ENCODE results near the gene MYF5. TPM values are rescaled to one million over a fixed set of nuclear protein-coding genes. Genes with fewer than 3 reads are reported as not detected.

MYF5 gene
- total RNA-seq, 1 experiment from 2014 or later = not detected

GRCh38 chr12:80698847-80699542, 17.7 kb upstream of the MYF5 start:
- no peaks in the 10 kb centered on the region for H3F3A ChIP-seq (ENCODE audit: low read length, unreplicated experiment)
- CTCF ChIA-PET = no interaction called here
- POLR2A ChIA-PET (ENCODE audit: unreplicated experiment) = no interaction called here
- peaks cover 5% of the 10 kb centered on the region; the same call in 1 of the 2 replicates for H3K27me3 ChIP-seq (ENCODE audit: low read length)
- no peak for TF ChIP-seq EZH2phosphoT487 (IDR thresholded peaks at IDR 0.05; ENCODE audit: borderline replicate concordance, low read length)
- TF ChIP-seq CTCF (conservative IDR thresholded peaks at IDR 0.05; ENCODE audit: low read depth, low read length) = no peak
- no peak for TF ChIP-seq EZH2 (IDR thresholded peaks at IDR 0.05; ENCODE audit: low read length, unreplicated experiment)
- no peak overlapping the region for H2AFZ ChIP-seq (ENCODE audit: low read length)
- no peaks in the 10 kb centered on the region for H3K36me3 ChIP-seq (ENCODE audit: low read depth, low read length)
- H3K79me2 ChIP-seq (ENCODE audit: low read length) = no peaks in the 10 kb centered on the region
- H4K20me1 ChIP-seq (ENCODE audit: low read length) = no peaks in the 10 kb centered on the region
- no peaks in the 10 kb centered on the region for H3K9me2 ChIP-seq (replicated peaks; ENCODE audit: low read length)
- no peak for ATAC-seq
- intact Hi-C loops (cut with micrococcal nuclease) = no loop called here
- no TSS peak for BruUV-seq (replicated peaks)
- DNase-seq = no peak
- H3K9me3 ChIP-seq (ENCODE audit: low read length) = no peaks in the 10 kb centered on the region
- H3K9ac ChIP-seq (ENCODE audit: low read length) = no peak overlapping the region
- no peak overlapping the region for H3K27ac ChIP-seq (ENCODE audit: low read length)
- peaks cover 11% of the 10 kb centered on the region for H3K4me1 ChIP-seq (ENCODE audit: insufficient read depth, low read length)
- H3K4me2 ChIP-seq (ENCODE audit: low read length) = no peak overlapping the region
- no peak overlapping the region for H3K4me3 ChIP-seq (ENCODE audit: low read length)

GRCh38 chr12:80700327-80700726, 16.4 kb upstream of the MYF5 start:
- no peak overlapping the region for H3K4me2 ChIP-seq (ENCODE audit: low read length)
- ChIA-PET POLR2A (ENCODE audit: unreplicated experiment) (no interaction called here), CTCF (no interaction called here)
- no peaks in the 10 kb centered on the region for H3F3A ChIP-seq (ENCODE audit: low read length, unreplicated experiment)
- ATAC-seq = no peak
- H3K4me1 ChIP-seq (ENCODE audit: insufficient read depth, low read length) = peaks cover 11% of the 10 kb centered on the region
- DNase-seq = no peak
- no peak overlapping the region for H3K9ac ChIP-seq (ENCODE audit: low read length)
- H3K27ac ChIP-seq (ENCODE audit: low read length) = no peak overlapping the region
- no peaks in the 10 kb centered on the region for H3K9me3 ChIP-seq (ENCODE audit: low read length)
- peaks cover 5% of the 10 kb centered on the region; the same call in 1 of the 2 replicates for H3K27me3 ChIP-seq (ENCODE audit: low read length)
- no peaks in the 10 kb centered on the region for H3K79me2 ChIP-seq (ENCODE audit: low read length)
- intact Hi-C loops (cut with micrococcal nuclease) = no loop called here
- H4K20me1 ChIP-seq (ENCODE audit: low read length) = no peaks in the 10 kb centered on the region
- BruUV-seq (replicated peaks) = no TSS peak
- no peaks in the 10 kb centered on the region for H3K9me2 ChIP-seq (replicated peaks; ENCODE audit: low read length)
- H3K4me3 ChIP-seq (ENCODE audit: low read length) = no peak overlapping the region
- TF ChIP-seq EZH2 (IDR thresholded peaks at IDR 0.05; ENCODE audit: low read length, unreplicated experiment) = no peak
- TF ChIP-seq CTCF (conservative IDR thresholded peaks at IDR 0.05; ENCODE audit: low read depth, low read length) = no peak
- no peak for TF ChIP-seq EZH2phosphoT487 (IDR thresholded peaks at IDR 0.05; ENCODE audit: borderline replicate concordance, low read length)
- no peak overlapping the region for H2AFZ ChIP-seq (ENCODE audit: low read length)
- no peaks in the 10 kb centered on the region for H3K36me3 ChIP-seq (ENCODE audit: low read depth, low read length)

- Histone ChIP-seq H3K9ac (ENCODE audit: low read length) (no peak overlapping the region), H4K20me1 (ENCODE audit: low read length) (no peaks in the 10 kb centered on the region), H3K79me2 (ENCODE audit: low read length) (no peaks in the 10 kb centered on the region), H3K36me3 (ENCODE audit: low read depth, low read length) (no peaks in the 10 kb centered on the region), H3K9me3 (ENCODE audit: low read length) (no peaks in the 10 kb centered on the region), H3K27me3 (ENCODE audit: low read length) (peaks cover 6% of the 10 kb centered on the region; the same call in 1 of the 2 replicates), H3K4me1 (ENCODE audit: insufficient read depth, low read length) (peaks cover 11% of the 10 kb centered on the region), H3K4me2 (ENCODE audit: low read length) (no peak overlapping the region), H3K9me2 (replicated peaks; ENCODE audit: low read length) (no peaks in the 10 kb centered on the region), H3K27ac (ENCODE audit: low read length) (no peak overlapping the region), H2AFZ (ENCODE audit: low read length) (no peak overlapping the region), H3F3A (ENCODE audit: low read length, unreplicated experiment) (no peaks in the 10 kb centered on the region), H3K4me3 (ENCODE audit: low read length) (no peak overlapping the region)
- BruUV-seq (replicated peaks) = no TSS peak
- intact Hi-C loops (cut with micrococcal nuclease) = no loop called here
- TF ChIP-seq EZH2phosphoT487 (IDR thresholded peaks at IDR 0.05; ENCODE audit: borderline replicate concordance, low read length) = no peak
- TF ChIP-seq EZH2 (IDR thresholded peaks at IDR 0.05; ENCODE audit: low read length, unreplicated experiment) = no peak
- TF ChIP-seq CTCF (conservative IDR thresholded peaks at IDR 0.05; ENCODE audit: low read depth, low read length) = no peak
- ChIA-PET CTCF (no interaction called here), POLR2A (ENCODE audit: unreplicated experiment) (no interaction called here)
- no peak for ATAC-seq
- no peak for DNase-seq
Measured at GRCh38 chr12:80701388-80701787, 15.3 kb upstream of the MYF5 start.

All from PC-3 (cell line).